D341Med (cell line): ENCODE data around the gene TEX55.
"Not testable (repeated sequence)": the region's sequence is repeated elsewhere in the genome, so short reads cannot be mapped to it uniquely, and the experiment has no call there.

Experiments
- DNase-seq: peaks from one replicate; pipeline ENCODE4 v3.0.0; 2012; ENCODE audit warnings: low spot score

Gene TEX55

DNA sequence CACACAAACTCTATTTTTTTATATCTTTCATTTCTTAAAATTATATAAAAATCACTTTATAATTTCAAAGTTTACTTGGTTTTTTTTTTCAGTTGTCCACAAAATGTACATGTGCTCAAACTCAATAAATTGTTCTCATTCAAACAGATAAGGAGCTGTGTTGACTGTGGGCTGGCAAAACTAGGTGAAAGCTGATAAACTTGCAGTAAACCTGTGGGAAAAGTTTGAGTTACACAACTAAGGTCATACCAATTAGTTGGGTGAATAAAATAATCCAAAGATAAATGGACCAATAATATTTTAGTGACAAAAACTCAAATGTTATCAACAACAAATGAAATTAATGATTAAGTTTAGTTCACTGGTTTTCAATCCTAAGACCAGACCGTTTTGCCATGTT, 14.8 kb downstream of the TEX55 start:
- DNase-seq, result no peak

GRCh38 chr3:119161240-119161639, 15.3 kb downstream of the TEX55 start:
- no peak for DNase-seq

GRCh38 chr3:119164745-119165144, 18.8 kb downstream of the TEX55 start:
- not testable (repeated sequence) for DNase-seq

GRCh38 chr3:119170821-119171220, 24.9 kb downstream of the TEX55 start:
- DNase-seq, result no peak

- DNase-seq, result no peak
Measured at GRCh38 chr3:119173325-119173724, 27.4 kb downstream of the TEX55 start, which contains the start of gene UPK1B. Gene UPK1B, plus strand, starts transcription at chr3:119173598. Its CDS starts 13,144 bp downstream, at chr3:119186742.

- no peak for DNase-seq
Measured at GRCh38 chr3:119175872-119176756, 30.1 kb downstream of the TEX55 start.

GRCh38 chr3:119176778-119177177, 30.8 kb downstream of the TEX55 start:
- no peak for DNase-seq

- DNase-seq, result no peak
Measured at GRCh38 chr3:119177321-119177720, 31.4 kb downstream of the TEX55 start.

DNA sequence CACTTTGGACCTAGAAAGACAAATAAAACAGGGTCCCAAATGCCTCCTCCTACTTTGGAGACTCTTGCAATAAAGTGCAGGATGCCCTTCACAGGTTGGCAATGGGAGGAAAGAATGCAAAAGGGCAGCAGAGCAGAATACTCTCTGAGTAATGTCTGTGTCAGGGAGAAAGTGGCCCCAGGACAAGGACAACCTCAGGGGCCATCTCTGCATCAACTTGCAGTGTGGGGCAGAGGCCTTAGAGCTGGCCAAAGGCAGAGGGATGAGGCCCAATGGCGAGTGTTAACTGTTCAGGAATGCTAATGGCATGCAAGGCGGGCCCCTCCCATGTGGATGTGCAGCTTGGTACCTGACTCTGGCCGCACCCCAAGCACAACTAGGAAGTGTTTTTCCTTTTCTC, 35.8 kb downstream of the TEX55 start:
- DNase-seq, result no peak

- no peak for DNase-seq
Measured at GRCh38 chr3:119184111-119184510, 38.1 kb downstream of the TEX55 start.

DNA sequence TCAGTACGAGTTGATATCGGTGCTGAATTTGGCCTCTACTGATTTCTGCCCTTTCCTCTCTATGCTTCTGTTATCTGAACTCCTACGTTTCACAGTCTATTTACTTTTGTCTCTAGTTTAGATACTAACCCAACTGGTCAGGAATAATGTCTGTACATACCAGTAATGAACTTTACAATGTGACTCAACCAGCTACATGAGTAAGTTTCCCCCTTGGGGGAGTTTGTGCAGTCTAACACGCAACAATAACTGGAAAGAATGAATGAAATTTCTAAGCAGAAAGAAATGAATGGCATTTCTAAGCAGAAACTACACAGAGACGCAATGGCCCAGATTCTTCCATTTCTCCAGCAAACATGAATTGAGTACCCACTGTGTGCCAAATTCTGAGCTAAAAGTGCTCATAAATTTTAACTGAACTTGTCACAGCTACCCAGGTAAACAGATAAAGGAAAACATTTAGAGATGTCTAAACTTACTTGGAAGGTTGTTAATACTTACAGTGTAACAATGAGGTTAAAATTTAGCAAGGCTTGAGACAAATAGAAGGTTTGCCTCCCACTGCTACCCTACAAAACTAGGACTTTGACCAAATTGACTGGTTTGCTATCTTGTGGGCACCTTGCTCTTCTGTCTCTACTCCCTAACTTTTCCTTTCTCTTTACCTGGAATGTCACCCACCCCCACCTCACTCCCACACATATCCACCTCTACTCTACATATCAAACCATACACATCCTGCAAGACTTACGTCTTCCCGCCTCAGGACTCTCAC, 39.0 kb downstream of the TEX55 start:
- no peak for DNase-seq

DNA sequence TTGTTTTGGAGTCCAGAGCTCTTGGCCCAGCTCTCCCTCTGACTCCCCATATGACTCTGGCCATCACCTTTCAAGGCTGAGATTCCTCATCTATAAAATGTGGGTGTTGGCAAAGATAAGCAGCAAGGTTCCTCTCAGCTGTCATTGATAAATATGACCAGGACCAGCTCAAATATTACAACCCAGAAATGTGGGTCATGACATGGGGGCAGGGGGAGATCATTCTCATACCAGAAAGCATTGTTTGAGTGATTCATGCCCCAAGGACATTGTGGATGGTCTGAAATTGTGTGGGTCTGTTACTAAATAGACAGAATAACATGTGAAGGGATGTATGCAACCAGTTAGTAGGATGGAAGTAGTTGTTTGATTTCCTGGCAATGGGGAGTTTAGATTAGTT, 41.3 kb downstream of the TEX55 start:
- no peak for DNase-seq

GRCh38 chr3:119191800-119192199, 45.8 kb downstream of the TEX55 start:
- no peak for DNase-seq

GRCh38 chr3:119194237-119195150, 48.5 kb downstream of the TEX55 start:
- no peak for DNase-seq

DNA sequence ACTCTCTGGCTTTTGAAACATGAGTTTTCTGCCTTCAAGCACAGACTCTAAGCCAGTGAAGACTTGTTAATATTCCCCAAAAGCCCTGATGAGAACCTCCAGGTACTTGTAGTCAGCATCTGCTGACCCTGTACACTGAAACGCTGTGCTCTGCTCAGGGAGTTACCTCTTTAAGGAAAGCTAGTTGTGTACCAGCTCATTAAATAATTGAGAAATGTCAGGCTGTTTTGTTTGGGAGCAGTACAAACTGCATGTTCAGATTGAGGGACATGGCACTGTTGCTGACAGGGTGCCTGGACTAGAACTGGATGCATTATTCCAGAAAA, 49.1 kb downstream of the TEX55 start:
- DNase-seq, result no peak

DNA sequence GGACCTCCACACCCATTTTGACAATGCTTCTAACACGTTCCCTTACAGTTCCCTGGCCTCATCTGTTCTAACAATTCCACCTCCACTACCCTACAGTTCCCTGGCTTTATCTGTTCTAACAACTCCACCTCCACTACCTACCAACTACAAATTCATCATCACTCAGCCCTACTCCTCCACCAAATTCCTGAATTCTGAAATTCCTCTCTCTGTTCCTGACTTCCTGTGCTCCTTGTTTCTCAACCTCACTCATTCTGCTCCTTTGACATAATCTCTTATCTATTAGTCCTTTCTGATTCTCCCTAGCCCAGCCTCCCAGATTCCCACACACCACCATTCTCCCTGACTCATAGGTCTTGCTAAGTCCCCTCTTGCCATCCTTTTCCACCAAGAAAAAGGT, 49.9 kb downstream of the TEX55 start:
- DNase-seq, result no peak
